ENCODE measurements around the gene ACOT7. TPM values are rescaled to one million over a fixed set of nuclear protein-coding genes. Genes with fewer than 3 reads are reported as not detected.
"Not testable (repeated sequence)": the region's sequence is repeated elsewhere in the genome, so short reads cannot be mapped to it uniquely, and the experiment has no call there.

ACOT7 gene
- total and polyA plus RNA-seq, 12 donors, result 4.0 to 40.4 (median 8.6) TPM

DNA sequence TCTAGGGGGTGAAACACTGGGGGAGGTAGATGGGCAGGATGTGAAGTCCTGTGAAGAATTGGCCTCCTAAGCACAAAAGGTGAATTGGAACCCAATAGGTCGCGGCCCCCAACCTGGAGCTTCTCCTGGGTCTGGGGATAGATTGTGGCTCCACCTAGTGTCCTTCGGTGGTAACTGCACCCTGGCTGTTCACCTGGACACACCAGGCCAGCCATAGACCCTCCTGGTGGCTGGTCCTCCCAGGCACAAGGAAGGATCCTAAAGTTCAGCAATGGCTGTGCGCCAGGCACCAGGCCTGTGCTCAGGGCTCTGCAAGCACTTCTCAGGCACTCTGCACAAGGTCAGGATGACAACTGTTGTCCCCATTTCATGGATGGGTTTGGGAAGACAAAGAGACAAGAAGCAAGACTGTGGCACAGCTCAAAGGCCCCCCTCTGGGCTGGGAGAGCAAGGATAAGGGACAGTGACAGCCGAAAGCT is 44.5 kb upstream of the ACOT7 start:
- ATAC-seq, result peak in 7 of 8 donors; percentile 57 to 84 (median 76)
- H3K27ac ChIP-seq, result no peak overlapping the region
- 10 to 11% methylated on average over 5 of the region's 5 CpGs for WGBS, 2 donors

DNA sequence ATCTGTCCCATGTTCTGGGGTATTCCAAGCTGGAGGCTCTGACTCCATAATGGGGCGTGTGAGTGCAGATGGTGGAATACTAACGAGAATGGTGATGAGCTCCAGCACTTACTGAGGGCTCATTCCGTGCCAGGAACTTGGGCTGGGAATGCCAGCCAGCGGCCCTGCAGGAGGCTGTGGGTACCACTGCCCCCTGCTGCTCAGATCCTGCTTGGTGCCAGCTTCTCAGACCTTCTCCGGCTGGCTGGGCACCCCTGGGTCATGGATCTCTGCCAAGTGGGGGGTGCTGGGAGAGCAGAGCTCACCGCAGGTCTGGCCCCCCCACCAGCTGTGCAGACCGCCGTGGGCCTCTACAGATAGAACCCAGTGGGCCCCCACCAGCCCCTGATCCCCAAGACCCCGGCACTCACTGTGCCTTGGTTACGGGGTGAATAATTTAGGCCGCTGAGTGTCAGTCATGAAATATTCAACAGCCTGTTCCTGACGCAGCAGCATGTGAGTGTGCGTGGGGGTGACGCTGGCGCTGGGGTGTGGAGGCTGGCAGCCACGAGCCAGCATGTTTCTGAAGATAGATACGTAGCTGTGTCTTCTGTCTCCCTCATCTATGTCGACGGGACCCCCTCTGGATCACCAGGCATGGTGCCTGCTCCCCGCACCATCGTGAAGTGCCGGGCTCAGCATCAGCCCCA is 43.6 kb upstream of the ACOT7 start:
- H3K9me3 ChIP-seq, H3K4me1 ChIP-seq, DNase-seq, H3K36me3 ChIP-seq, H3K27ac ChIP-seq, H3K4me3 ChIP-seq: not testable (repeated sequence)
- H3K27me3 ChIP-seq, result peaks cover 15 to 52% (median 51%) of the 10 kb centered on the region in 7 donors
- TF ChIP-seq, protein P1, sequence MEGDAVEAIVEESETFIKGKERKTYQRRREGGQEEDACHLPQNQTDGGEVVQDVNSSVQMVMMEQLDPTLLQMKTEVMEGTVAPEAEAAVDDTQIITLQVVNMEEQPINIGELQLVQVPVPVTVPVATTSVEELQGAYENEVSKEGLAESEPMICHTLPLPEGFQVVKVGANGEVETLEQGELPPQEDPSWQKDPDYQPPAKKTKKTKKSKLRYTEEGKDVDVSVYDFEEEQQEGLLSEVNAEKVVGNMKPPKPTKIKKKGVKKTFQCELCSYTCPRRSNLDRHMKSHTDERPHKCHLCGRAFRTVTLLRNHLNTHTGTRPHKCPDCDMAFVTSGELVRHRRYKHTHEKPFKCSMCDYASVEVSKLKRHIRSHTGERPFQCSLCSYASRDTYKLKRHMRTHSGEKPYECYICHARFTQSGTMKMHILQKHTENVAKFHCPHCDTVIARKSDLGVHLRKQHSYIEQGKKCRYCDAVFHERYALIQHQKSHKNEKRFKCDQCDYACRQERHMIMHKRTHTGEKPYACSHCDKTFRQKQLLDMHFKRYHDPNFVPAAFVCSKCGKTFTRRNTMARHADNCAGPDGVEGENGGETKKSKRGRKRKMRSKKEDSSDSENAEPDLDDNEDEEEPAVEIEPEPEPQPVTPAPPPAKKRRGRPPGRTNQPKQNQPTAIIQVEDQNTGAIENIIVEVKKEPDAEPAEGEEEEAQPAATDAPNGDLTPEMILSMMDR (IDR thresholded peaks at IDR 0.05), result peak in 6 of 9 donors; percentile 16 to 47 (median 38)
- 55 to 58% methylated on average over 21 to 22 of the region's 22 CpGs for whole genome bisulfite sequencing, 2 donors
- intact Hi-C loops (cut with DNase I), result loop anchor here in 3 of 10 donors (5.0 to 10.0 kb wide), 2 partner anchors 190 to 192 kb away; partner anchors contain the start of gene HES3 (in 2 of the 3)
- peak in 6 of 8 donors; percentile 24 to 71 (median 56) for ATAC-seq

More for the DNA sequence above, 44.5 kb upstream of the ACOT7 start:
- H3K4me1 ChIP-seq, result peaks cover 0 to 3% (median 0%) of the 10 kb centered on the region in 9 donors
- no peak overlapping the region for H3K4me3 ChIP-seq
- H3K36me3 ChIP-seq, result no peaks in the 10 kb centered on the region
- peak; percentile 52 to 61 for DNase-seq
- TF ChIP-seq, protein P1 (IDR thresholded peaks at IDR 0.05), result peak; percentile 83 to 97 (median 92)
- H3K9me3 ChIP-seq, result no peaks in the 10 kb centered on the region
- intact Hi-C loops (cut with DNase I), result loop anchor here in 4 of 10 donors (2.0 to 10.0 kb wide), 3 partner anchors 191 to 193 kb away; partner anchors contain the start of gene HES3 (in 2 of the 4)
- peaks cover 15 to 58% (median 52%) of the 10 kb centered on the region in 7 donors for H3K27me3 ChIP-seq

DNA sequence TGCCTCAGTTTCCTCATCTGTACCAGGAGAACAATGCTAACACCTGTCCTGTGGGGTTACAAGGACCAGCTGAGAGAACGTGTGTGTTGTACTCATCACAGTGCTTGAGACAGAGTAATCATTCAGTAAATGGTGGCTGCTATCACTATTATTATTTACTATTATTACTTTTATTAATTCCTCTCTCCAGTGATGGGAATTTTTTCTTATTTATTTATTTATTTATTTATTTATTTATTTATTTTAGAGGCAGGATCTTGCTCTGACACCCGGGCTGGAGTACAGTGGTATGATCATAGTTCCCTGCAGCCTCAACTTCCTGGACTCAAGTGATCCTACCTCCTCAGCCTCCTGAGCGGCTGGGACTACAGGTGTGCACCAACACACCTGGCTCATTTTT is 42.7 kb upstream of the ACOT7 start:
- peaks cover 15 to 46% (median 42%) of the 10 kb centered on the region in 7 donors for H3K27me3 ChIP-seq
- H3K27ac ChIP-seq, DNase-seq, H3K4me3 ChIP-seq, H3K4me1 ChIP-seq, ATAC-seq, H3K36me3 ChIP-seq, H3K9me3 ChIP-seq: not testable (repeated sequence)
- WGBS, 2 donors, result 84% methylated on average over 3 of the region's 3 CpGs
- intact Hi-C loops (cut with DNase I), result loop anchor here in 3 of 10 donors (5.0 to 10.0 kb wide), 2 partner anchors 189 to 191 kb away; partner anchors contain the start of gene HES3 (in 2 of the 3)

DNA sequence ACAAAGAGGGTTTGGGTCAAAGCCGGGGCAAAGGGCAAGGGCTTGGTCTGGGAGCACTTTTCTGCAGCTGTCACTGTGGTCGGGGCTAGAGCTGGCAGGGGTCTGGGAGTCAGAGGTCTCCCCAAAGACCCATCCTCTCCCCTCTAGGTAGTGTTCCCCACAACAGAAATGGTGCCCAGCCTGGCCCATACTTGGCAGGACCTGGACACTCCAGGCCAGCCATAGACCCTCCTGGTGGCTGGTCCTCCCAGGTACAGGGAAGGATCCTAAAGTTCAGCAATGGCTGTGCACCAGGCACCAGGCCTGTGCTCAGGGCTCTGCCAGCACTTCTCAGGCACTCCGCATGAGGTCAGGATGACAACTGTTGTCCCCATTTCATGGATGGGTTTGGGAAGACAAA is 42.0 kb upstream of the ACOT7 start:
- peaks cover 0 to 3% (median 0%) of the 10 kb centered on the region in 9 donors for H3K4me1 ChIP-seq

More for the DNA sequence above, 42.0 kb upstream of the ACOT7 start:
- ATAC-seq (no peak), DNase-seq (no peak)
- peaks cover 8 to 46% (median 40%) of the 10 kb centered on the region in 7 donors for H3K27me3 ChIP-seq
- WGBS, 2 donors, result 78 to 88% methylated on average over 3 of the region's 3 CpGs
- H3K27ac ChIP-seq, result no peak overlapping the region
- H3K36me3 ChIP-seq, result no peaks in the 10 kb centered on the region
- no peak overlapping the region for H3K4me3 ChIP-seq
- TF ChIP-seq, protein P1 (IDR thresholded peaks at IDR 0.05), result no peak
- intact Hi-C loops (cut with DNase I), result loop anchor here in 3 of 10 donors (5.0 to 10.0 kb wide), 2 partner anchors 188 to 191 kb away; partner anchors contain the start of gene HES3 (in 2 of the 3)
- H3K9me3 ChIP-seq, result no peaks in the 10 kb centered on the region

Data from heart right ventricle (tissue), 16 donors.